ENCODE data around the gene PRRG4. TPM values are rescaled to one million over a fixed set of nuclear protein-coding genes. Genes with fewer than 3 reads are reported as not detected.
"Not testable (repeated sequence)": the region's sequence is repeated elsewhere in the genome, so short reads cannot be mapped to it uniquely, and the experiment has no call there.

PRRG4 gene
- total RNA-seq, 1 donor from 2014 or later: 0.59 TPM

DNA sequence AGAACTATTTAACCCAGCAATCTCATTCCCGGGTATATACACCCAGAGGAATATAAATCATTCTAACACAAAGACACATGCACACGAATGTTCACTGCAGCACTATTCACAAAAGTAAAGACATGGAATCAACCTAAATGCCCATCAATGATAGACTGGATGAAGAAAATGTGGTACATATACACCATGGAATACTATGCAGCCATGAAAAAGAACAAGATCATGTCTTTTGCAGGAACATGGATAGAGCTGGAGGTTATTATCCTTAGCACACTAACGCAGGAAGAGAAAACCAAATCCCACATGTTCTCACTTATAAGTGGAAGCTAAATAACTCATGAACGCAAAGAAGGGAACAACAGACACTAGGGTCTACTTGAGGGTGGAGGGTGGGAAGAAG, 39.0 kb downstream of the PRRG4 start:
- ATAC-seq (ENCODE audit: poor library complexity); DNase-seq; intact Hi-C loops (cut with DNase I): not testable (repeated sequence)

DNA sequence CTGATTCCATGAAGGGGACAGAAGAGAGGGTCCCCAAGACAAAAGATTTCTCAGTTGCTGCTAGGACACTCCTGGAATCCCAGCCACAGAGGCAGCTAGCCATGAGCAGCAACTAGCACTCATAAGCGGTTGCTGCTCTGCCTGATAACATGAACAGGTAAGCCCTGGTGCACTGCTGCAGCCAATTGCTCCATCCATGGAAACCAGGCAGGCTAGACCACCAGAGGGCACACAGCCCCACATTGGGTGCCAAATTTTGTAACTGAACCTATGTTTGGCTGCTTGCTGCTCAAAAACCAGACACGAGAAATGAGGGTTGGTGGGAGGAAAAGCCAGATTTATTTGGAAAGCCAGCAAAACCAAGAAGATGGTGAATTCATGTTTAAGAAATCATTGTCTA, 40.9 kb downstream of the PRRG4 start:
- DNase-seq (no peak), ATAC-seq (ENCODE audit: poor library complexity) (no peak)
- intact Hi-C loops (cut with DNase I): no loop called here

DNA sequence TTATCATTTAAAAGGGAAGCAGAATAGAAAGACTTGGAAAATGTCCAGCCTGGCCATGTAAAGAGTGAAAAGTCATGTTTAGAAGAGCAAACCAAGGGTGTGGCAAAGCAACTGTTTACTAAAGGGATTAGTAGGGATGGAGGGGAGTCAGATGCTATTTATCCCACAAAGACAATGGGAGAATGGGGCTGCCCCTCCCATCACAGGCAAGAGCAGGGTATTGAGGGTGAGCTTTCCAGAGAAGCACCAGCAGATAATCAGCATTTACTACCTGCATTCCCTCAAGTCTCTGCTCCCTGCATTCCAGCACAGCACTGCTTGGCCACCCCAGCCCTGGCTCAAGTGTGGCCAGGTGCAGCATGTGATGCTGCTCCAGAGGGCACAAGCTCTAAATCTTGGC, 44.4 kb downstream of the PRRG4 start:
- DNase-seq: no peak
- ATAC-seq (ENCODE audit: poor library complexity): no peak
- intact Hi-C loops (cut with DNase I): no loop called here

DNA sequence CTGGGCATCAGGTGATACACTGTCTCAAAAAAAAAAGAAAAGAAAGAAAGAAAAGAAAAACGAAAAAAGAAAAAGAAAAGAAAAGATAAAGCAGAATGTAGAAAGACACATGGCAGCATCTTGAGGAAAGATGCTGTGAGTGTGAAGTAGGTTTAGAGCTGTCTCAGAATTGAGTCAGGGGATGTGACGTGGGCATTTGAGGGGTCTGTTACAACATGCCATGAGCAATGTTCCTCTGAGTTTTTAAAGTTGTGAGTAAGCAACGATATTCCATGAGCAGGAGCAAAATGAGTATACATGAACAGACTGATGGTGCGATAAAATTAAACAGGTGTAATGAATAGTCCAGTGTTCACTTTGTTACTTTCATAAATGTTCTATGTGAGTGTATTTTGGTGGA, 51.6 kb downstream of the PRRG4 start:
- intact Hi-C loops (cut with DNase I): no loop called here
- no peak for ATAC-seq (ENCODE audit: poor library complexity)
- DNase-seq: no peak

DNA sequence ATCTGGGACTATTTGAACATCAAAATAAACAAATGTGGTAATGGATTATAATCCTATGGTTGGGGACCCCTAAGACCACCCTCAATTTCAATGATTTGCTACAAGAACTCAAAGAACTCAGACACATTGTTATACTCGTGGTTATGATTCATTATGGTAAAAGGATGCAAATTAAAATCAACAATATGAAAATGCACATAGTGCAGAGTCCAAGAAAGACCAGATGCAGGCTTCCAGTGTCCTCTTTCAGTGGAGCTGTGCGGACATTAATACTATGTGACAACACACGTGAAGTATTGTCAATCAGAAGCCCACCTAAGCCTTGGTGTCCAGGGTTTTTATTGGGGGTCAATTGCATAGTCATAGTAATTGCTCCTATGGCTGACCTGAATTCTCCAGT, 53.7 kb downstream of the PRRG4 start:
- intact Hi-C loops (cut with DNase I): no loop called here
- ATAC-seq (ENCODE audit: poor library complexity) (no peak), DNase-seq (no peak)

DNA sequence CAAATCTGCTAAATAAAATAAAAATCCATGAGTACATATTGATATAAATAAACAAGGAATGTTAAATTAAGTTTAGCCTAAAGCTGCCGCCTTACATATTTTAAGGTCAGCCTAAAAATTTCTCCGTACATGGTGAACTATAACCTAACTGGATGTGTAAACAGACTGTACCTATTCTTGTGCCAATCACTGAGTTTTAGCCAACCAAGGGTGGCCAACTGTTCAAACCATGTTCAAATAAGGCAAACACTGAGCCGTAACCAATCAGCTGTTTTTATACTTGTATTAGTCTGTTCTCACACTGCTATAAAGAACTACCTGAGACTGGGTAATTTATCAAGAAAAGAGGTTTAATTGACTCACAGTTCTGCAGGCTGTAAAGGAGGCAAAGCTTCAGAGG, 54.3 kb downstream of the PRRG4 start:
- intact Hi-C loops (cut with DNase I): no loop called here
- DNase-seq: no peak
- ATAC-seq (ENCODE audit: poor library complexity): no peak

DNA sequence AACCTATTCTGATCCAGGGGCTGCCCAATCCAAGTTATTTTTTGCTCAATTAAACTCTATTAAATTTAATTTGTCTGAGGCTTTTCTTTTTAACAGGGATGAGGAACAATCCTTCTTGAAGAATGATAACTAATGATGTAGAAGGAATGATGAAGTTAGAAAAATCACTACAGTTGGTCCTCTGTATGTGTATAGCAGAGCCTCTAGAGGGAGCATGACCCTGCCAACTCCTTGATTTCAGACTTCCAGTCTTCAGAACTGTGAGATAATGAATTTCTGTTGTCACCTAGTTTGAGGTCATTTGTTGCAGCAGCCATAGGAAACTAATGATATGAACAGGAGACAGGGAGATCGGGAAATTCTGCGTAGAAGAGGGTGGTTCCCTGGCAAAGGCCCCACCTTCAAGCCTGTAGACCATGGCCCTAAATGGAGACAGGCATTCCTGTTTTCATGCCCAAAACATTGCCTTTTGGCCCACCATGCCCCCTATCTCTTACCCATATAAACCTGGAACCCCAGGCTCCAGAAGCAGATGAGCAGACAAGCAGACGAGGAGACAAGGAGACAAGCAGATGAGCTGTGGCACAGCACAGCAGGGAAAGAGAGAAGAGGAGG, 55.1 kb downstream of the PRRG4 start:
- ATAC-seq (ENCODE audit: poor library complexity): no peak
- no peak for DNase-seq
- intact Hi-C loops (cut with DNase I): no loop called here

DNA sequence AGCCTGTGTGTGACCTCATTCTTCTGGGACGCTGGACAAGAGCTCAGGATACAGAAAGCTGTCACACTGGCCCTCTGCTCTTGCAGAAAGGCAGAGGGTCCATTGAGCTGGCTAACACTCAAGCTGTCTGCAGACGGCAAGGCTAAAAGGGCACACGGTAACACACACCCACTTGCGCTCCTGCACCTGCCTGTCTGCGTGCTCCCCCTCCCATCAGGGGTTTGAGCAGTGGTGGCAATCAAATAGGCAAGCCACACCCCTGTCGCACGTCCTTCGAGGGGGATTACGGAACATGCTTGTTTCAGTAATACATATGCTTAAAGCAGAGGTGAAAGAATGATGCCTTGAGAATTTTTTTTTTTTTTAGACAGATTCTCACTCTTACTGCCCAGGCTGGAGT, 55.8 kb downstream of the PRRG4 start:
- intact Hi-C loops (cut with DNase I): no loop called here
- DNase-seq (no peak), ATAC-seq (ENCODE audit: poor library complexity) (no peak)

DNA sequence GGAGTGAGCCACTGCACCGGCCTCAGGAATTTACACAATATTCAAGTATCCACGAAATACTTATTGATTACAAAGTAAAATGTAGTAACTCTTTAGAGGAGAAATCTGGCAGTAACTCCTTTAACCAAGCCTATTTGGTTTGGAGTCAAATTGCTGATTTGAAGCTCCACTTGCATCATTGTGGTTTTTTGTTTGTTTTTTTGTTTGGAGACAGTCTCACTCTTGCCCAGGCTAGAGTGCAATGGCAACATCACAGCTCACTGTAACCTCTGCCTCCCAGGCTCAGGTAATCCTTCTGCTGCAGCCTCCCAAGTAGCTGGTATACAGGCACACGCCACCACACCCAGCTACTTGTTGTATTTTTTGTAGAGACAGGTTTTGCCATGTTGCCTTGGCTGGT, 56.5 kb downstream of the PRRG4 start:
- intact Hi-C loops (cut with DNase I): no loop called here
- no peak for ATAC-seq (ENCODE audit: poor library complexity)
- no peak for DNase-seq

DNA sequence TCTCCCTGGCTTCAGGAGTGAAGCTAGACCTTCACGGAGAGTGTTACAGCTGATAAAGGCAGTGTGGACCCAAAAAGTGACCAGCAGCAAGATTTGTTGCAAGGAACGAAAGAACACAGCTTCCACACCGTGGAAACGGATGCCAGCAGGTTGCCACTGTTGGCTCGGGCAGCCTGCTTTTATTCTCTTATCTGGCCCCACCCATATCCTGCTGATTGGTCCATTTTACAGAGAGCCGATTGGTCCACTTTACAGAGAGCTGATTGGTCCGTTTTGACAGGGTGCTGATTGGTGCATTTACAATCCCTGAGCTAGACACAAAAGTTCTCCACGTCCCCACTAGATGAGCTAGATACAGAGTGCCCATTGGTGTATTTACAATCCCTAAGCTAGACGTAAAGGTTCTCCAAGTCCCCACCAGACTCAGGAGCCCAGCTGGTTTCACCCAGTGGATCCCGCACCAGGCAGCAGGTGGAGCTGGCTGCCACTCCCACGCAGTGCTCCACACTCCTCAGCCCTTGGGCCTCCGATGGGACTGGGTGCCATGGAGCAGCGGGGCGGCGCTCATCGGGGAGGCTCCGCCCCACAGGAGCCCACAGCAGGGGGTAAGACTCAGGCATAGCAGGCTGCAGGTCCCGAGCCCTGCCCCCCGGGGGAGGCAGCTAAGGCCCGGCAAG, 58.1 kb downstream of the PRRG4 start:
- intact Hi-C loops (cut with DNase I); DNase-seq; ATAC-seq (ENCODE audit: poor library complexity): not testable (repeated sequence)

DNA sequence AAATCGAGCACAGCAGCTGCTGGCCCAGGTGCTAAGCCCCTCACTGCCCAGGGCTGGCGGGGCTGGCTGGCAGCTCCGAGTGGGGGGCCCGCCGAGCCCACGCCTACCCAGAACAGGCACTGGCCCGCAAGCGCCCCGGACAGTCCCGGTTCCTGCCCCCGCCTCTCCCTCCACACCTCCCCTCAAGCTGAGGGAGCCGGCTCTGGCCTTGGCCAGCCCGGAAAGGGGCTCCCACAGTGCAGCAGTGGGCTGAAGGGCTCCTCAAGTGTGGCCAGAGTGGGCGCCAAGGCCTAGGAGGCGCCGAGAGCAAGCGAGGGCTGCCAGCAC, 58.6 kb downstream of the PRRG4 start:
- intact Hi-C loops (cut with DNase I); ATAC-seq (ENCODE audit: poor library complexity); DNase-seq: not testable (repeated sequence)

DNA sequence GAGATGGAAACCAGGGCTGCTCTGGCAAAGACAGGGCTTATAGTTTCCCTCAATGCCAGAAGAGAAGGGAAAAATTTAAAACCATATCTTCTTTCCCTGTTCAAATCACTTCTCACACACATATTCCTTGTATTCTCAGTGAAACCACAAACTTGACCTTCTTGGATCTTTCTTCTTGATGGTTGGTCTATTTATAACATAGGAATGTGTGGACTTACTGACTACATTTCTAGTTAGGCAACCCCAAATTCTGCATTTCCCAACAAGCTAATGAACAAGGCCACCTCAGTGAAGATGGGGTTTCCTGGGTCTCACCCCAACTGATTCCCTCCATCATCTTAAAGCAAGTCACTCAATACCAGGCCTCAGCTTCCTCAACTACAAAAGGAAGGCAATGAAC, 59.1 kb downstream of the PRRG4 start:
- DNase-seq (no peak), ATAC-seq (ENCODE audit: poor library complexity) (no peak)
- intact Hi-C loops (cut with DNase I): no loop called here

DNA sequence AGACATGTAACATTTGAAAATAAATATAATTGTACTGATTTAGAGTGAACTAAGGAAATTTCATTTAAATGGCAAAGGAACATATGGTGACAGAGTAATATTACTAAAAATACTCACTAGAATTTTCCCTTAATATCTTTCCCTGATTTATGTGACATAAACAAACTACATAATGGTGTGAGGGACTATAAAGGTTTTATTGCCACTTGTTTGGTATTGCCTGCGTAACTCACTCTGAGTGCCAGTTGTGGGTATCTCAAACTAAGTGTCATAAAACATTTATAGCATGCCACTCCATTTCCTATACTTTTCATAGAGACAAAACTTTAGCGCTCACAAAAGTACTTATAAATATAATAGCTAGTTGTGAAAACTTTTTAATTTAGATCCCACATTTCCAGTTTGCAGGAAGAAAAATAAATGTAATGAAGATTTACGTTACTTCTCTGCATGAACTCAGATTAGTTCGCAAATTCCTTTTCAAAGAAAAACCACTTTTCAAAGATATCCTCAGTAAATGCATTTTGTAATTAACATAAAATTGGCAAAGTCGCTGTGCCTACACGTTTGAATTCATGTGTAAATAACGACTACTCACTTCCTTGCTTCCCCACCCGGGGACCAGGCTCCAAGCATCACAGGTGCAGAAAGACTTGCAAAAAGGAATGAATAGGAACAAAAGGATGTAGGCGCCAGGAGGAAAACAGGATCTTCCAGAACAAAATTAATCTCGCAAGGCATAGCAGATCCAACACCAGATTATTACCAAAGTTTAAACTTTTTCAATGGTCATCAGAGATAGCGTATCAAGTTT, 61.3 kb downstream of the PRRG4 start:
- DNase-seq (no peak), ATAC-seq (ENCODE audit: poor library complexity) (no peak)
- intact Hi-C loops (cut with DNase I): no loop called here

DNA sequence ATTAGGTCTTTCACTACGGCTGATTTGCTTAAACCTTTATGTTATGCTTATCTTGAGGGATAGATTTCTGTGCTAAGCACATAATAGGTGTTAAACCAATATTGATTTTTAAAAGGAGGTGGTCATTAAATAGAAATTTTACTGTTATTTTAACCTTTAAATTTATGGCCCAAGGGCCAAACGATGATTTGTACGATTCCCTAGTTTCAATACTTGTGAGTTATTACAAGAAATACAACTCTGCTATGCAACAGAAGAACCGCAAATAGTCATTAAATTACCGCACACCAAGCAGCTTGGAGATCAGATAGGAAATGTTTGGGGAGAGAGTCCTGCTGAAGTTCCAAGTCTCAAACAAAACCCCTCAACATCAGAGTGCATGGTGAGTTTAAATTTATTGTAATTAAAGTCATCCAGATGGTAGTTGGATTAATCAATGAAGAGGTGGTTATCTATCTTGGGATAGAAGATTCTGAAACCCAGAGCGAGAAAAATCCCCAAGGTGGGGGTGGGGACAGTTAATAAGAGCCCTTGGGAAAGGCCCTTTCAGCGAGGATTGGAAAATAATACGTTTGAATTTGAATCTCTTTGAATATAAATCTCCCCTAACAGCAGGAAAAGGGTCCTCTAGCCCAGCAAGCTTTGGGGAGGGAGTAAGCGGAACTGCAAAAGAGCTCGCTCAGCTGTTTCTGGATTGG, 62.1 kb downstream of the PRRG4 start:
- ATAC-seq (ENCODE audit: poor library complexity): no peak

DNA sequence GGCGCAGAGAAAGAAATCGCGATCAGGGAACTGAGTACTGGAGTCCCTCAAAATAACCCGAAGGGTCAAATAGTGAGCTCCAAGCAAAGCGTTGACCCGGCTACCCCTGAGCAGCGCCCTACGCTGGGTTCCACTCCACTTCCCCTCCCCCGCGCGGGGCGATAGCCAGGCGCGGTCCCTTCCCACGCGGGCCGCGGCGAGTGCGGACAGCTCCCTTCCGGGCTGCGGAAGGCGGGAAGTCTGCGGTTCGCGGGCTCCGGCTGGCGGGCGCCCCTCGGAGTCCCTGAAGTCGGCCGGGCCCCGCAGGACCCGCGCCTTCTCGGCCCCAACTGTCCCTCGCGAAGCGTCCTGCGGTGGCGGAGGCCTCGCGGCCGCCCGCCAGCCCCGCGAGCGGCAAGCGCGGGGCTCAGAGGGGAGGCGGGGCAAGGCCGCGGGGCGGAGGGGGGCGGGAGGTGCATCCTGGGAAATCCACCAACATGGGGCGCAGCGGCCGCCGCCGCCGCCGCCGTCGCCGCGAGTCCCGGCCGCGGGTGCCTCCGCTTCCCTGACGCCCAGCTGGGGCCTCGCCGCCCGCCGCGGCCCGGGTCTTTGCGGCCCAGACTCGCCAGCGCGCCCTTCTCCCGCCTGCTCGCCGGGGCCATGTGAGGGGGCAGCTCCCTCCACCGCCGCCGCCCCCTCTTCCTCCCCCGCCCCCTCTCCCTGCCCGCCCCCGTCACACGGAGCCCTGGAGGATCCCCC, 62.8 kb downstream of the PRRG4 start, which contains the start of gene QSER1:
Gene QSER1 (plus strand): TSS at position 457 of the 738 bp plus-strand sequence. CDS start 315 bp downstream, outside the sequence.
- ATAC-seq (ENCODE audit: poor library complexity): peak; percentile 92
- intact Hi-C loops (cut with DNase I): no loop called here
- peak; percentile 79 for DNase-seq

More for the DNA sequence above, 62.1 kb downstream of the PRRG4 start:
- DNase-seq: no peak
- intact Hi-C loops (cut with DNase I): no loop called here

DNA sequence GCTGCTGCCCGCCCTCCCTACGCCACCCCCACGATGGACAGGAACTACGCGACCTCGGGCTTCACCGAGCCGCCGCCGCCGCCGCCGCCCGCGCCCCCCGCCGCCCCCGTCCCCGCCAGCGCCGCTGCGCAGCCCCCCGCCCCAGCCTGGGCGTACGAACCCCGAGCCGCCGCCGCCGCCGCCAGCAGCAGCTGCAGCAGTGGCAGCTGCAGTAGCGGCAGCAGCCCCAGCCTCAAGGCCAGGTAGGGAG, 63.3 kb downstream of the PRRG4 start:
- intact Hi-C loops (cut with DNase I): no loop called here
- DNase-seq (no peak), ATAC-seq (ENCODE audit: poor library complexity) (no peak)

DNA sequence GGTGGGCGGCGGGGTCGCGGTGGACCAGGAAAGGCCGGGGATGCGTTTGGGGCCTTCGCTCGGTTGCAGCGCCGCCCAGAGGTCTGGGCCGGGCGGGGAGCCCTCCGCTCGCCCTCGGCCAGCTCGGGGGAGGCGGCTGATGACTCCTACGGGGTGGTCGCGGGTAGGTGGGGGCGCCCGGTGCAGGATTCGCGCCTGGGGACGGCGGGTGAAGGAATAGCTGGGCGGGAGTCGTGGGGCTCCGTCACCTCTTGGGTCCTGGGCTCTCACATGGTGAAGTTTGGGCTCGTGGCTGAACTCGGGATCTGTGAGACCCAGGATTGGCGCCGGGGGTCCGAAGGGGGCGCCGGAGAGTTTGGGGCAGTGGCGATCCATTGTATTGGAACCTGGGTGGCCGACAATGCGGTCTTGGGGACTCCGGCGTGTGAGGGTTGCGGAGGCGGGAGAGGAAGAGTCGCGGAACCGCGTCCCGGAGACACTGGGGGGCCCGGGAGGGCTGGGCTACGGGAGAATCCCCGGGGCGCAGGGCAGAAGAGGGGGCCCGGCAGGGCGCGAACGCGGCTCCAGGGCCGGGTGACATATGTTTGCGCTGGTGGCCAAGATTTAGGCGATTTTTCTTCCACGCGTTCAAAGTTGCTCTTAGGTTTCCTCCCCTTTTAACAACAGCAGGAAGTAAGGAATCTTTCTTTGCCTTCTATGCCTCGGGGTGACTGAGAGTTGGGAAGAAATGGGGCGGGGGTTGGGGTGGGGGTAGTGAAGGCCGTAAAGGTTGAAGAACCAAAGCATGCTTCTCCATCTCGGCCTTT, 63.8 kb downstream of the PRRG4 start:
- peak; percentile 60 for DNase-seq
- intact Hi-C loops (cut with DNase I): no loop called here

DNA sequence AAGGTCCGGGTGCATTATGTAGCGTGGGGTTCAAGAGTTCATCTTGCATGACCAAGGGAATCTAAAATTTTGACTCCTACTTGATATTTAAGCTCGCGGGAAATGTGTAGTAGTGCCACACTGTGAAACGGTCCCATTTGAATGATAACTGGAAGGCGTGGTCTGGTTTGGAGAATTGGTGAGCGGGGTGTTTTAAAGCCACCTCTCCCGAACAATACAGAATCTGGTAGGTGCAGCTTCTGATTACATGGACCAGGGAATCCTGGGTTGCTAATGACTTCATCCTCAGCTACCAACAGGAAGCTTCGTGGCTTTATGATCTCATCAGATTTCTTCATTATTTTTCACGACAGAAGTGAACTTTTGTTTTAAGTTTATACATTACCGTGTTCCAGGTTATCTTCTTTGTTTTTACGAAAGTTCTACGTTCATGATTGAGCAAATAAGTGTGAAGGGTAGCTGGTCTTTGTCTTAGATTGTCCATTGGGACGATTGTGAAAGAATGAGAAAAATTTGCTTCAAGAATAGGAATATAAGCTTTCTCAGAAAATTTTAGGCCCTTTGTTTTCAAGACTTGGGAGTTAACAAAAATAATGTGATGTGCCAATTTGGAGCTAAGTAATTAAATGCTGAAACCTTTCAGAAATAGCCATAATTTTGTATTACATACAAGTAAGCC, 64.6 kb downstream of the PRRG4 start:
- intact Hi-C loops (cut with DNase I): no loop called here
- ATAC-seq (ENCODE audit: poor library complexity): peak; percentile 34
- no peak for DNase-seq

More for the DNA sequence above, 63.8 kb downstream of the PRRG4 start:
- peak; percentile 57 for ATAC-seq (ENCODE audit: poor library complexity)

Data from Right ventricle myocardium superior (tissue), 1 donor.